WTC11 (cell line): ENCODE measurements around the gene KCNIP2. TPM values are rescaled to one million over a fixed set of nuclear protein-coding genes. Genes with fewer than 3 reads are reported as not detected.
A peak's percentile ranks its signal among the peaks of the same experiment; 100 is the strongest.

ENCODE experiments used
- ATAC-seq: fragments of 200-7000 bp; cut with Tn5 transposase; 2 replicates; pipeline ENCODE4 v1.10.0; 2021; ENCODE audit warnings: mild to moderate bottlenecking, moderate library complexity
- CTCF ChIA-PET: fragments of 300-600 bp; sonication (Branson Sonifier 250); formaldehyde crosslinking; loops from one replicate; lab custom pipeline; 2021; ENCODE audit warnings: antibody characterized with exemption; lab: Charles Lee
- POLR2A ChIA-PET: fragments of 350-600 bp; sonication (Branson Sonifier 250); formaldehyde crosslinking; loops from one replicate; lab custom pipeline; 2021; ENCODE audit warnings: antibody characterized with exemption; lab: Charles Lee
- DNase-seq: peaks from one replicate; pipeline ENCODE4 v3.0.0; 2021; ENCODE audit warnings: low spot score
- H3K27ac Mint-ChIP-seq: 2 replicates; pipeline ENCODE4 v1.8.0; 2021; ENCODE audit warnings: mixed read lengths
- H3K27me3 Mint-ChIP-seq: 2 replicates; pipeline ENCODE4 v1.8.0; 2021; ENCODE audit warnings: low read depth, mild to moderate bottlenecking, moderate library complexity, mixed read lengths
- H3K36me3 Mint-ChIP-seq: 2 replicates; pipeline ENCODE4 v1.8.0; 2021; ENCODE audit warnings: mixed read lengths
- H3K4me1 Mint-ChIP-seq: 2 replicates; pipeline ENCODE4 v1.8.0; 2022; ENCODE audit warnings: mixed read lengths
- H3K4me3 Mint-ChIP-seq: 2 replicates; pipeline ENCODE4 v1.8.0; 2021; ENCODE audit warnings: mild to moderate bottlenecking, moderate library complexity, mixed read lengths
- H3K9me3 Mint-ChIP-seq: 2 replicates; pipeline ENCODE4 v1.8.0; 2021; ENCODE audit warnings: mixed read lengths
- ESRRA ChIP-seq: sonication (generic); formaldehyde crosslinking; IDR thresholded peaks from 2 replicates; pipeline ENCODE4 v1.8.1; 2022; ENCODE audit warnings: mild to moderate bottlenecking, missing genetic modification reagents, borderline replicate concordance
- FOXK1 ChIP-seq: sonication (generic); formaldehyde crosslinking; IDR thresholded peaks from 2 replicates; pipeline ENCODE4 v1.8.0; 2022; ENCODE audit warnings: mild to moderate bottlenecking, moderate library complexity, missing genetic modification reagents
- GABPB1 ChIP-seq: sonication (generic); formaldehyde crosslinking; IDR thresholded peaks from 2 replicates; pipeline ENCODE4 v1.8.1; 2023; ENCODE audit warnings: mild to moderate bottlenecking, missing genetic modification reagents
- GRHL2 ChIP-seq: fragments of 250-450 bp; sonication (Bioruptor Pico); IDR thresholded peaks from 2 replicates; pipeline ENCODE4 v1.8.0; 2022; ENCODE audit warnings: mild to moderate bottlenecking, moderate library complexity; ENCODE audit not compliant: insufficient replicate concordance, severe bottlenecking
- JUN ChIP-seq: sonication (generic); formaldehyde crosslinking; IDR thresholded peaks from 2 replicates; pipeline ENCODE4 v1.8.0; 2023; ENCODE audit warnings: mild to moderate bottlenecking, missing genetic modification reagents
- KAT7 ChIP-seq: sonication (generic); formaldehyde crosslinking; IDR thresholded peaks from 2 replicates; pipeline ENCODE4 v1.8.1; 2023; ENCODE audit warnings: missing genetic modification reagents, mild to moderate bottlenecking, borderline replicate concordance
- NR2C2 ChIP-seq: sonication (generic); formaldehyde crosslinking; IDR thresholded peaks from 2 replicates; pipeline ENCODE4 v1.8.0; 2022; ENCODE audit warnings: mild to moderate bottlenecking, missing genetic modification reagents
- SMAD3 ChIP-seq: sonication (generic); formaldehyde crosslinking; IDR thresholded peaks from 2 replicates; pipeline ENCODE4 v1.8.0; 2022; ENCODE audit warnings: missing genetic modification reagents, mild to moderate bottlenecking, borderline replicate concordance
- TCF7 ChIP-seq: sonication (generic); formaldehyde crosslinking; IDR thresholded peaks from 2 replicates; pipeline ENCODE4 v1.8.0; 2022; ENCODE audit warnings: mild to moderate bottlenecking, low read depth, missing genetic modification reagents, moderate library complexity
- ZNF121 ChIP-seq: sonication (generic); formaldehyde crosslinking; IDR thresholded peaks from 2 replicates; pipeline ENCODE4 v1.8.0; 2023; ENCODE audit warnings: missing genetic modification reagents
- ZNF232 ChIP-seq: sonication (generic); formaldehyde crosslinking; IDR thresholded peaks from 2 replicates; pipeline ENCODE4 v1.8.0; 2022; ENCODE audit warnings: mild to moderate bottlenecking, missing genetic modification reagents
- ZNF263 ChIP-seq: sonication (generic); formaldehyde crosslinking; IDR thresholded peaks from 2 replicates; pipeline ENCODE4 v1.8.1; 2022; ENCODE audit warnings: low read depth, mild to moderate bottlenecking, moderate library complexity, missing genetic modification reagents
- ZNF423 ChIP-seq: fragments of 250-450 bp; sonication (Bioruptor Pico); IDR thresholded peaks from 2 replicates; pipeline ENCODE4 v2.1.2; 2022; ENCODE audit warnings: mild to moderate bottlenecking, moderate library complexity
- total RNA-seq: library from RNA; stranded (reverse); gene quantifications from 3 replicates; pipeline ENCODE4 v1.2.3, GENCODE V29; 2021
- TF ChIP-seq, protein P1 (sequence below): sonication (generic); formaldehyde crosslinking; IDR thresholded peaks from 2 replicates; pipeline ENCODE4 v1.8.1; 2022; ENCODE audit warnings: missing genetic modification reagents, borderline replicate concordance
- TF ChIP-seq, protein P2 (sequence below): sonication (generic); formaldehyde crosslinking; IDR thresholded peaks from 2 replicates; pipeline ENCODE4 v1.8.0; 2022; ENCODE audit warnings: mild to moderate bottlenecking, missing genetic modification reagents
- TF ChIP-seq, protein P3 (sequence below): fragments of 250-450 bp; sonication (Bioruptor Pico); IDR thresholded peaks from 2 replicates; pipeline ENCODE4 v1.9.0; 2021; ENCODE audit warnings: mild to moderate bottlenecking

The KCNIP2 gene
- total RNA-seq, 1 experiment from 2014 or later = 5.2 TPM

DNA sequence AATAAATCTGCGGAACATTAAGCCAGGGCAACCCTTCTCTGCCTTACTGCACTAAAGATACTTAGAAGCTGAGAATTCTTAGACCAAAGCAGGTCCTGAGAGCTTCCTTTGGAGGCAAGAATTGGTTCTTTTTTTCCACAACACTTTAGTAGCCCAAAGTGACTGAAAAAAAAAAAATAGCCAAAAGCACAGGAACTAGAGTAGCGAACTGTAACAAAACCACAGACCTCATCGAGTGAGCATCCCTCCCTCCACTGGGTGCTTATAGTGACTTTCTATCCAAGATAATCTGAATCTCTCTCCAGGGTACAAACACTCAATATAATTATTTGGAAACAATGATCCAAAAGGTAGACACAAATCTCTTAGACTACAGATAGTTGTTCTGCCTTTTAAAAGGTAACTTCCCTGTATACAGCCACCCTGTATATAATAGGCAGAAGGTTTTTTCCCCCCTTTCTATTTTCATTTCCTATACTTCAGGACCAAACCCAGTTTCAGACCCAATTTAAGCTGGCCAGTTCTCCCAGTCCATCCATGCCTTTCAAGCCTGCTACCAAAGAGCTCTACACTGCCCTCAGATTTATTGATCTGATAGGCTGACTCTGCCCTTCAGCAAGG is 31.6 kb upstream of the KCNIP2 start:
- Mint-ChIP-seq H3K36me3 (no peaks in the 10 kb centered on the region), H3K27ac (peak overlapping the region; percentile 19; the same call in 1 of the 2 replicates), H3K4me3 (no peak overlapping the region), H3K4me1 (peaks cover 17% of the 10 kb centered on the region), H3K27me3 (no peaks in the 10 kb centered on the region), H3K9me3 (no peaks in the 10 kb centered on the region)
- CTCF ChIA-PET = interaction anchor here (0.8 to 4.4 kb wide), 5 partner anchors 14 to 135 kb away, joined by 3 to 29 read pairs (median 6); no protein-coding TSS in a partner anchor
- TF ChIP-seq ZNF232 (CRISPR knock-in tag) (no peak), ZNF263 (CRISPR knock-in tag) (no peak), ZNF121 (CRISPR knock-in tag) (no peak)
- POLR2A ChIA-PET = no interaction called here
- ATAC-seq (no peak; the same call in 1 of the 2 replicates), DNase-seq (no peak)

GRCh38 chr10:101874252-101874651 is 30.7 kb upstream of the KCNIP2 start:
- POLR2A ChIA-PET = no interaction called here
- no peaks in the 10 kb centered on the region for H3K9me3 Mint-ChIP-seq
- ATAC-seq = peak; percentile 48; the same call in 1 of the 2 replicates
- no peaks in the 10 kb centered on the region for H3K27me3 Mint-ChIP-seq
- peaks cover 17% of the 10 kb centered on the region for H3K4me1 Mint-ChIP-seq
- H3K27ac Mint-ChIP-seq = no peak overlapping the region
- H3K4me3 Mint-ChIP-seq = no peak overlapping the region
- no peak for DNase-seq
- no peaks in the 10 kb centered on the region for H3K36me3 Mint-ChIP-seq
- CTCF ChIA-PET = interaction anchor here (1.2 to 4.4 kb wide), 3 partner anchors 15 to 136 kb away, joined by 6 to 29 read pairs (median 7); no protein-coding TSS in a partner anchor
- TF ChIP-seq TCF7 (no peak), KAT7 (no peak), GABPB1 (no peak)
- TF ChIP-seq, protein P1, sequence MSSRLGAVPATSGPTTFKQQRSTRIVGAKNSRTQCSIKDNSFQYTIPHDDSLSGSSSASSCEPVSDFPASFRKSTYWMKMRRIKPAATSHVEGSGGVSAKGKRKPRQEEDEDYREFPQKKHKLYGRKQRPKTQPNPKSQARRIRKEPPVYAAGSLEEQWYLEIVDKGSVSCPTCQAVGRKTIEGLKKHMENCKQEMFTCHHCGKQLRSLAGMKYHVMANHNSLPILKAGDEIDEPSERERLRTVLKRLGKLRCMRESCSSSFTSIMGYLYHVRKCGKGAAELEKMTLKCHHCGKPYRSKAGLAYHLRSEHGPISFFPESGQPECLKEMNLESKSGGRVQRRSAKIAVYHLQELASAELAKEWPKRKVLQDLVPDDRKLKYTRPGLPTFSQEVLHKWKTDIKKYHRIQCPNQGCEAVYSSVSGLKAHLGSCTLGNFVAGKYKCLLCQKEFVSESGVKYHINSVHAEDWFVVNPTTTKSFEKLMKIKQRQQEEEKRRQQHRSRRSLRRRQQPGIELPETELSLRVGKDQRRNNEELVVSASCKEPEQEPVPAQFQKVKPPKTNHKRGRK (CRISPR knock-in tag) = no peak
- TF ChIP-seq, protein P2, sequence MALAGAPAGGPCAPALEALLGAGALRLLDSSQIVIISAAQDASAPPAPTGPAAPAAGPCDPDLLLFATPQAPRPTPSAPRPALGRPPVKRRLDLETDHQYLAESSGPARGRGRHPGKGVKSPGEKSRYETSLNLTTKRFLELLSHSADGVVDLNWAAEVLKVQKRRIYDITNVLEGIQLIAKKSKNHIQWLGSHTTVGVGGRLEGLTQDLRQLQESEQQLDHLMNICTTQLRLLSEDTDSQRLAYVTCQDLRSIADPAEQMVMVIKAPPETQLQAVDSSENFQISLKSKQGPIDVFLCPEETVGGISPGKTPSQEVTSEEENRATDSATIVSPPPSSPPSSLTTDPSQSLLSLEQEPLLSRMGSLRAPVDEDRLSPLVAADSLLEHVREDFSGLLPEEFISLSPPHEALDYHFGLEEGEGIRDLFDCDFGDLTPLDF = no peak

DNA sequence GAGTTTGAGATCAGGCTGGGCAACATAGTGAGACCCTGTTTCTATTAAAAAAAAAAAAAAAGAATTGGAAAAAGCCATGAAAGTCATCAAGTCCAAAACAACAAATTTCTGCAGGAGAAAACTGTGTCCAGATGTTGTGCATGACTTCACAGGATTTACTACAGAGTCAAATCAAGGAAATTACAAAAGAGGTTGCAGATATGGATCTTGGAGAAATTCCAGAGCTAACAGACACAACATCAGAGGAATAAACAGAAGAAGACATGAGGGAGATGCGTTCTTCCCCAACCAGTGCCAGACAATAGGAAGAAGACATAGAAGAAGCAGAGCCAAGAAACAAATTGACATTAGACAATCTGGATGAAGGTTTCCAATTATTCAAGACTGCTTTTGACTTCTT is 24.3 kb upstream of the KCNIP2 start:
- ATAC-seq (no peak), DNase-seq (no peak)
- TF ChIP-seq GRHL2 (CRISPR knock-in tag) (no peak), SMAD3 (CRISPR knock-in tag) (no peak), FOXK1 (no peak), NR2C2 (no peak), ZNF423 (CRISPR knock-in tag) (no peak), JUN (CRISPR knock-in tag) (no peak), ESRRA (no peak)
- TF ChIP-seq, protein P3, sequence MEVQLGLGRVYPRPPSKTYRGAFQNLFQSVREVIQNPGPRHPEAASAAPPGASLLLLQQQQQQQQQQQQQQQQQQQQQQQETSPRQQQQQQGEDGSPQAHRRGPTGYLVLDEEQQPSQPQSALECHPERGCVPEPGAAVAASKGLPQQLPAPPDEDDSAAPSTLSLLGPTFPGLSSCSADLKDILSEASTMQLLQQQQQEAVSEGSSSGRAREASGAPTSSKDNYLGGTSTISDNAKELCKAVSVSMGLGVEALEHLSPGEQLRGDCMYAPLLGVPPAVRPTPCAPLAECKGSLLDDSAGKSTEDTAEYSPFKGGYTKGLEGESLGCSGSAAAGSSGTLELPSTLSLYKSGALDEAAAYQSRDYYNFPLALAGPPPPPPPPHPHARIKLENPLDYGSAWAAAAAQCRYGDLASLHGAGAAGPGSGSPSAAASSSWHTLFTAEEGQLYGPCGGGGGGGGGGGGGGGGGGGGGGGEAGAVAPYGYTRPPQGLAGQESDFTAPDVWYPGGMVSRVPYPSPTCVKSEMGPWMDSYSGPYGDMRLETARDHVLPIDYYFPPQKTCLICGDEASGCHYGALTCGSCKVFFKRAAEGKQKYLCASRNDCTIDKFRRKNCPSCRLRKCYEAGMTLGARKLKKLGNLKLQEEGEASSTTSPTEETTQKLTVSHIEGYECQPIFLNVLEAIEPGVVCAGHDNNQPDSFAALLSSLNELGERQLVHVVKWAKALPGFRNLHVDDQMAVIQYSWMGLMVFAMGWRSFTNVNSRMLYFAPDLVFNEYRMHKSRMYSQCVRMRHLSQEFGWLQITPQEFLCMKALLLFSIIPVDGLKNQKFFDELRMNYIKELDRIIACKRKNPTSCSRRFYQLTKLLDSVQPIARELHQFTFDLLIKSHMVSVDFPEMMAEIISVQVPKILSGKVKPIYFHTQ (CRISPR knock-in tag) = no peak
- Mint-ChIP-seq H3K27ac (no peak overlapping the region), H3K9me3 (no peaks in the 10 kb centered on the region), H3K36me3 (no peaks in the 10 kb centered on the region), H3K4me3 (no peak overlapping the region), H3K27me3 (no peaks in the 10 kb centered on the region), H3K4me1 (no peaks in the 10 kb centered on the region)
- ChIA-PET CTCF (no interaction called here), POLR2A (no interaction called here)
